ENCODE measurements around the gene ZNF341.
"Not testable (repeated sequence)": the region's sequence is repeated elsewhere in the genome, so short reads cannot be mapped to it uniquely, and the experiment has no call there.

Gene ZNF341

DNA sequence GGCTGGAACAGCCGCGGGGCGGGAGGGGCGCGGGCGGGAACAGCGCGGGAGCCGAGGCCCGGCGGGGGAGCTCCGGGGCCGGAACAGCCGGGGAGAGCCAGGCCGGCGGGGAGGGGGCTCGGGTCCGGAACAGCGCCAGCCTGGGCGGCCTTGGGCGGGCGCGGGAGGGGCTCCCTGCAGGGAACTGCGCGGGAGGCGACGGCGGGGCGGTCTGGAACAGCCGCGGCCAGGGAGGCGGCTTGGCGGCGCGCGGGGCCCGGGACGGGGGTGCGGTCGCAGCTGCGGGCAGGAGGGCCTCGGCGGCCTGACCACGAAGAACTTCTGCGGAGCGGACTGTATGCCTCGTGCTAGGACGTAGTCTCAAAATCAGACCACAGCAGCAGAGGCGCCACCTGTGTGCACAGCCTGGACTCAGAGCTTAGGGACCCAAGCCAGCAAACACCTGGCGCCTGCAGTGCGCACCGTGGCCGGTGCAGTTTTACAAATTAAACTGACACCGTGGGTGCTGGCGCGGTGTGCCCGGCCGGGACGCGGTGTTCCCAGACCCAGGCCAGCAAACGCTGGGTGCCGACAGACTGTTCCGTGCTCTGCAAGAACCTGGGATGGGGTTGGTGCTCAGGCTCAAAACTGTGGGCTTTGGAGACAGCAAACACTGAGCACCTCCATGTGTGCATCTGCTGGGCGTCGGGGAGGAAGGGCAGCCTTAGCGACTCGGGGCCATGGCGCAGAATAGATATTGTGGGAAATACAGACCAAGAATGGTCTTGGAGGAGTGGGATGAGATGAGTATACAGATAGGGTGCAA lies 572 bp downstream of the ZNF341 start:
- peak; percentile 93 for DNase-seq

DNA sequence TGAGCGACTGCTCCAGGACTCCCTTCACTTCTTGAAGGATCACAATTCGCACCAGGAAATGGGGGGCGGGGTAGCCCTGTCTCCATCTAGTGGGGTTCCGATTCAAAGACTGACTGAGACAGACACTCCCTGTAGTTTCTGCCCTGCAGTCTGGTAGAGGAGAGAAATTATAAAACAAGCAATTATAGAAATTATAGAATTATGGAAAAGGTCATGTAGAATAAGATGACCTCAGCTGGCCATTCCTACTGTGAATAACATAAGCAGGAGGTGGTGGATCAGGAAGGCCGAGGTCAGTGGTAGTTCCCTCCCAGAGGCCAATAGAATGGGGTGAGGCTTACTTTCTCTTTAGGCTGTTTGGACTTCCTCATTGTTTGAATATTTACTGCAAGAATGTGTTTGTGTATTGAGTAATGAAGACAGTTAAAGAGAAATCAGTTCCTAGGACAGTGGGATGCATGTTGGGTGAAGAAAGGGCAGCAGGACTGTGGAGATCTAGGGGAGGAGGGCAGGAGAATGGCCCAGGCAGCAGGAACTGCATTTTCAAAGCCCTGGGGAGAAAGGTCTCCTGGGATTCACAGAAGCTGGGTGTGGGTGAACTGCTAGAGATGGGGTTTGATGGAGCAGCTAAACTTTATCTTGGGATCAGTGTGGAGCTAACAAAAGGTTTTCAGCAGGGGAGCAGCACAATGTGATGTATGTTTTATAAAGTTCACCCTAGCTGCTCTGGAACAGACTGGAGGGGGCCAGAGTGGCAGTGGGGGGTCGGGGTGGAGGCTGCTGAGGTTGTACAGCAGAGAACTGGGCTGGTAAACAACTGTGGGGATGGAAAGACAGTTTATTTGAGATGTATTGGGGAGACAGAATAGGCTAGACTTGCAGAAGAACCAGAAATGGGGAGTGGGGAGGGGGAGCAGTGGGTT lies 2.1 kb downstream of the ZNF341 start:
- peak; percentile 38 for DNase-seq

DNA sequence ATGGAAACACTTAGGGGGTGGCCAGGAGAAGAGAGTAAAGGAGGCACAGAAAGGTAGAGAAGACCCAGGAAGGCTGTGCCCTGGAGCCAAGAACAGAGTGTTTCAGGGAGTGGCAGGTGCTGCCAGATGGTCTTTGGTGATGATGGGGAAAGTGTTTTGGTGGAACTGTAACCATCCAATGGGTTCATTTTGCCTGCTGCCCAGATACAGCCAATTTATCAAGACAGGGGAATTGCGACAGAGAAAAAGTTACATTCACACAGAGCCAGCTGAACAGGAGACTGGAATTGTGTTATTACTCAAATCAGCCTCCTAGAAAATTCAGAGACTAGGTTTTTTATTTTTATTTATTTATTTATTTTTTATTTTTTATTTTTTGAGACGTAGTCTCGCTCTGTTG lies 5.2 kb downstream of the ZNF341 start:
- DNase-seq, result no peak

DNA sequence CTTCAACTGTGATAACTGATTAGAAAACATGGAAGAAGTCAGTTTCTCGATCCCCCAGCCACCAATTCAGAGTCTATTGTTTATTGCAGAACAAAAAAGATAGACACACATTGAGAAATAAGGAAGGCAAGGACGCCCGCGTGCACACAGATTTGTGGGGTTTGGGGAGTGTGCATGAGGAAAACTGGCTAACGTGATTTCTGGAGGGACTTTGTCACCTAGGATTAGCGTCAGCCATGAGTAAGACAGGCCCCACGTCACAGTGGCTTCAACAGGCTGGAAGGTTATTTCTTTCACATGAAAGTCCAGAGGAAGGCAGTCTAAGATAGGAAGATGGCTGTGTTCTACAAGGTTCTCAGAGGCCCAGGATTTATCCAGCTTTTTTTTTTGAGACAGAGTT lies 7.7 kb downstream of the ZNF341 start:
- no peak for DNase-seq

DNA sequence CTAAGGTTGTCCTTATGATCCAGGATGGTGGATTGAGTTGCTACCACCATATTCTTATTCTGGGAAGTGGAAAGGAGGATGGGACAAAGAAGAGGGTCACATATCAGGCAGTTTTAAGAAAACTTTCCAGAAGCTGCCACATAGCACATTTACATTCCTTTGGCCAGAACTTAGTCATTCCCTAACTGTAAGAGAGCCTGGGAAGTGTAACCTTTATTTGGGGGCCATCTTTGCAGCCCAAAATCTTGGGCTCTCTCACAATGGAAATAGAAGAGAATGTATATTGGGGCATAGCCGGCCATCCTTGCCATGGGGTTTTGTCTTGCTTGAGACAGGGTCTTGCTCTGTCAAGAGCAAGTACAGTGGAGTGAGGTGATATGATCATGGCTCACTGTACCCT lies 8.4 kb downstream of the ZNF341 start:
- DNase-seq, result no peak

DNA sequence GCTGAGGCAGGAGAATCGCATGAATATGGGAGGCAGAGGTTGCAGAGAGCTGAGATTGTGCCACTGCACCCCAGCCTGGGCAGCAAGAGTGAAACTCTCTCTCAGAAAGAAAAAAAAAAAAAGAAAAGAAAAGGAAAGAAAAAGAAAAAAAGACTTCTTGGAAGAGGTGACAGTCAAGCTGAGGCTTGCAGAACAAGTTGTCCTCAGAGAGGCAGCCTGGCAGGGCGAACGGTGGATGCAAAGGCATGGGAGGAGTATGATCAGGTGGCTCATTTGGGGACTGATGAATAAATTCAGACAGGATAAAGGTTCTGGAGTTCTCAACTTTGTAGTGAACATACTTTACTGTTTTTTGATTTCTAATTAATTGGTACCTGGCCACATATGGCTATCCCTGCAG lies 12.4 kb downstream of the ZNF341 start:
- no peak for DNase-seq

DNA sequence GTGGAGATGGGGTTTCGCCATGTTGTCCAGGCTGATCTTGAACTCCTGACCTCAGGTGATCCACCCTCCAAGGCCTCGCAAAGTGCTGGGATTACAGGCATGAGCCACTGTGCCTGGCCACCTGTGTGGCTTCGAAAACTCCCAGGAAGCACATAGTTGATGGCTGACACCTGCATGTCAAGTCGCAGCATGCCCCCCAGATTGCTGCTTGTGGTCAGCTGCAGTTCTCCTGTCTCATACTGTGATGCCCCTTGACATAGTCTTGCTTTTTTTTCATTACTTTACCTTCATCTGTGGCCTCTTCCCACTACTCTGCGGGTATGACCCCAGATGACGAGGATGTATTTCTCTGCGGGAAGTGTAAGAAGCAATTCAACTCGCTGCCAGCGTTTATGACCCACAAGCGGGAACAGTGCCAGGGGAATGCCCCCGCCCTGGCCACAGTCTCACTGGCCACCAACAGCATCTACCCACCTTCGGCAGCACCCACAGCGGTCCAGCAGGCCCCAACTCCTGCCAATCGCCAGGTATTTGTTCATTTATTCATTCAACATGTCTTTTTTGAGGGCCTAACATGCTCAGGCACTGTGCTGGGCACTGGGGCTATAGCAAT lies 13.1 kb downstream of the ZNF341 start:
- no peak for DNase-seq

DNA sequence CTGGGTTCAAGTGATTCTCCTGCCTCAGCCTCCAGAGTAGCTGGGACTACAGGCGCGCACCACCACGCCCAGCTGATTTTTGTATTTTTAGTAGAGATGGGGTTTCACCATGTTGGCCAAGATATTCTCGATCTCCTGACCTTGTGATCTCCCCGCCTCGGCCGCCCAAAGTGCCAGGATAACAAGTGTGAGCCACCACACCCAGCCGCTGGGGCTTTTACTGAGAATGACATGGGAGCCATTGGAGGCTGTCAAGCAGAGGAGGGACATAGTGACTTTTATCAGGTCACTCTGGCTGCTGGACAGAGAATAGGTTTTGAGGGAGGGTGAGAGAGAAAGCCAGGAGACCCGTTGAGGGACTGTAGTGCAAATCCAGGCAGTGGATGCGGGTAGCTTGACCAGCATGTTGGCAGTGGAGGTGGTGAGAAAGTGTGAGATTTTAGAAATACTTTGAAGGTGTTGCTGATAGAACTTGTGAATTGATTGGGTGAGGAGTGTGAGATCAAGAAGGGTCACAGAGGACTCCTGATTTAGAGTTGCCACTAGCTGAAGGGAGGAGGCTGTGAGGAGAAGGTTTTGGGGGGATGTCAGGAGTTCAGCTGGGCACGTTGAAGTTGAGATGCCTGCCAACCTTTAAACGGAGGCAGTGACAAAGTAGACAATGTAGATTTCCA lies 14.7 kb downstream of the ZNF341 start:
- no peak for DNase-seq

DNA sequence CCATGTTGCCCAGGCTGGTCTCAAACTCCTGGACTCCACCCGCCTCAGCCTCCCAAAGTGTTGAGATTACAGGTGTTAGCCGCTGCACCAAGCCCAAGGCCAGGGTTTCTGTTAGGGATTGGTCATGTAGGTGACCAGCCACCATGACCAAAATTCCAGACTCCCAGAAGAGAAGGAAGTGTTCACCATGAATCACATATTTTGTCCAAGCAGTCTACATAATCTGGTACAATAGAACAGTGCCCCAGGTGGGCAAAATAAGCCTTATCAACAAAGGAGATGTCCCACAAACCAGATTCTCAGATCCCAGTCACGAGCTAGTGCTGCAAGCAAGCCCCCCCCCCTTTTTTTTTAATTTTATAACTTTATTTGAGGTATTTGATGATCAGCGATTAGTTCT lies 20.0 kb downstream of the ZNF341 start:
- DNase-seq, result no peak

DNA sequence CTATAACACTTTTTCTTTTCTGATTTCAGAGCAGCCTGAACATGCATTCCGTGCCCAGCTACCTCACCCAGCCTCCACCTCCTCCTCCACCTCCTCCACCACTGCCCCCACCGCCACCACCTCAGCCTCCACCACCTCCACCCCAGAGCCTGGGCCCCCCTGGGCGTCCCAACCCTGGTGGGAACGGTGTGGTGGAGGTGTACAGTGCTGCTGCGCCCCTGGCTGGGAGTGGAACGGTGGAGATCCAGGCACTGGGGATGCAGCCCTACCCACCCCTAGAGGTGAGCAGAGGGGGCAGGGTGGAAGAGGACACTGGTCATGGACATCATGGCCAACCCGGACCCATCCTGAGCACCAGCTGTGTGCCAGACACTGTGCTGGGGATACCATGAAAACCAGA lies 21.3 kb downstream of the ZNF341 start:
- DNase-seq, result no peak

DNA sequence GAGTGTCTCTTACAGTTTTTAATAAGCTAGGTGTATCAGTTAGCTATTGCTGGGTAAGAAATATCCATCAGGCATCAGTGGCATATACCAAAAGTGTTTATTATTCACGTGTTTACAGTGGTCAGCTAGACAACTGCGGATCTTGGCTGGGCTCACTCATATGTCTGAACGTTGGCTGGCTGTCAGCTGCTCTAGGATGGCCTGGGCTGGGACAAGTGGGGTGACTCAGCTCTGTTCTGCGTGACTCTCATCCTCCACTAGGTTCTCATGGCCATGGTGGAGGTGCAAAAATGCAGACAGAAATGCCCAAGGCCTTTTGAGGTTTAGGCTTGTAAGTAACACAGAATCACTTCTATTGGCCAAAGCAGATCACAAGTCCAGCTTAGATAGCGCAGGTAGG lies 22.0 kb downstream of the ZNF341 start:
- no peak for DNase-seq

DNA sequence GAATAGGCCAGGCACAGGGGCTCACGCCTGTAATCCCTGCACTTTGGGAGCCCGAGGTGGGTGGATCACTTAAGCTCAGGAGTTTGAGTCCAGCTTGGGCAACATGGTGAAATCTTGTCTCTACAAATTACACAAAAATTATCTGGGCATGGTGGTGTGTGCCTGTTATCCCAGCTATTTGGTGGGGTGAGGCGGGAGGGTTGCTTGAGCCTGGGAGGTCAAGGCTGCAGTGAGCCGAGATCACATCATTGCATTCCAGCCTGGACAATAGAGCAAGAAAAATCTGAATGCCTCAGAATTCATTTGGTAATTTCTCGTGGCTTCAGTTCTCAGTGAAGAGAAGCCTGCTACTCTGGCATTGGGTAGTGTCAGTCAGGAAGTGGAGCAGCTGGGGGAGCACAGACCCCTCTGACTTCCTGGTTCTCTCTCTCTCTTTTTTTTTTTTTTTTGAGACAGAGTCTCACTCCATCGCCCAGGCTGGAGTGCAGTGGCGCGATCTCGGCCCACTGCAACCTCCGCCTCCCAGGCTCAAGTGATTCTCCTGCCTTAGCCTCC lies 24.2 kb downstream of the ZNF341 start:
- not testable (repeated sequence) for DNase-seq

DNA sequence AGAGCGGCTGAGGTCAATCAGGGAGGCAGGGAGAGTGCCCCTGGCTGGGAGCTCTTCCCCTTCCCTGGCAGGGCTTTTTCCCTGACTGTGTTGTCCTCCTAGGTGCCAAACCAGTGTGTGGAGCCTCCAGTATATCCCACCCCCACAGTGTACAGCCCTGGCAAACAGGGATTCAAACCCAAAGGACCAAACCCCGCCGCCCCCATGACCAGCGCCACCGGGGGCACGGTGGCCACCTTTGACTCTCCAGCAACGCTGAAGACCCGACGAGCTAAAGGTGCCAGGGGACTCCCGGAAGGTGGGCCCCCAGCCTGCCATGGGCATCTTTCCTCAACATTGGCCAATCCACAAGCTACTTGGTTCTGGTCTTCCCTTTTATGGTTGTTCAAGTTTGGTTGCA lies 25.2 kb downstream of the ZNF341 start:
- DNase-seq, result no peak

DNA sequence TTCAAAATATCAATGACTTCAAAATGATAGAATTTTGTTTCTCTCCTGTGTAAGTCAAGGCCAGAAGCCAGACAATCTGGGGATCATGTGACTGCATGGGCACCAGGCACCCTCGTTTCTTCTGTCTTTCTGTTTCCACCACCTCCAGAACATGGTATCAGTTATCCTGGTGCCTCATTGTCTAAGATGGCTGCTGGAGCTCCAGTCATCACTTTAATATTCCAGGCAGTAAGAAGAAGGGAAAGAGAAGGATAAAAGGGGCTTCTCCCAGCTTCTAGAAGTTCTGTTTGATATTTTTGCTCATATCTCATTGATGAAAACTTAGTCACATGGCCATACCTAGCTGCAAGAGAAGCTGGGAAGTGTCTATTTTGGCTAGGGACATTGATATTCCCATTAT lies 25.7 kb downstream of the ZNF341 start:
- no peak for DNase-seq

DNA sequence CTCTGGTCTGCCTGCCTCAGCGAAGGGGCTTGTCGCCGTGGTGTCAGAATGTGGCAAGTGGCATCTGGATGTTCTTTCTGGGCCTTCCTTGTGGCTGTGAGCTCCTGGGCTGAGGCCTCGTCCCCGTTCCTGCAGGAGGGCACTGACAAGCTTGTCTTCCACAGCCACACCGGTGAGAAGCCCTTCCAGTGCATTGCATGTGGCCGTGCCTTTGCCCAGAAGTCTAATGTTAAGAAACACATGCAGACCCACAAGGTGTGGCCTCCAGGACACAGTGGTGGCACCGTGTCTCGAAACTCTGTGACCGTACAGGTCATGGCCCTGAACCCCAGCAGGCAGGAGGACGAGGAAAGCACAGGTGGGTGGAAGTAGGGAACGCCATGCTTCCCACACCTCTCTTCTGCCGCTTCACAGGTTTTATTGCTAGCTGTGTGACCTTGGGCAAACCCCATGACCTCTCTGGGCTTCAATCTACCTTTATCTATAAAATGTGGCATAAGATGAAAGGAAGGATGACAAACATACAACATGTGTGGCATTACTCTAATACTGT lies 30.0 kb downstream of the ZNF341 start:
- no peak for DNase-seq

DNA sequence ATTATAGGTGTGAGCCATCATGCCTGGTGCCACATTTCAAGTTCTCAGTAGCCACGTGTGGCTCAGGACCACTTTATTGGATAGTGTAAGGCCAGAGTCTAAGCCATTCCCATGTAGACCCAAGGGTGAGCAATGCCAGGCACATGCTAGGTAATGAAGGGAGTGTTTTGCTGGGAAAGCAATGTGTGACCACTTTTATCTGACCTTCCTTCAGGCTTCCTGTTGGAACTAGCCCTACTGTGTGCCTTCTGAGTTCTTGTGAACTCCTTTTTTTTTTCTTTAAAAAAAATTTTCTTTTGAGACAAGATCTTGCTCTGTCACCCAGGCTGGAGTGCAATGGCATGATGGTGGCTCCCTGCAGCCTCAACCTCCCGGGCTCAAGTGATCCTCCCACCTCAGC lies 33.3 kb downstream of the ZNF341 start:
- no peak for DNase-seq

DNA sequence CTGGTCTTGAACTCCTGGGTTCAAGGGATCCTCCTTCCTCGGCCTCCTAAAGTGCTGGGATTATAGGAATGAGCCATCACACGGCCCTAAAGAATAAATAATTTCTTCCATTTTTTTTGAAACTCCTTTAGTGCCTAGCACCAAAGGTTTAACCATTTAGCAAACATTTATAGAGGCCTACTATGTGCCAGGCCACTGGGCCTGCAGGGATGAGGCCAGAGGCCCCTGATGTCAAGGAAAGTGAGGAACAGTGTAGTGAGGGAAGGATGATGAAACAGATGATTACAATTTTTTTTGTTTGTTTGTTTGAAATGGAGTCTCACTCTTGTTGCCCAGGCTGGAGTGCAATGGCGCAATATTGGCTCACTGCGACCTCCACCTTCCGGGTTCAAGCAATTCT lies 33.8 kb downstream of the ZNF341 start:
- no peak for DNase-seq

DNA sequence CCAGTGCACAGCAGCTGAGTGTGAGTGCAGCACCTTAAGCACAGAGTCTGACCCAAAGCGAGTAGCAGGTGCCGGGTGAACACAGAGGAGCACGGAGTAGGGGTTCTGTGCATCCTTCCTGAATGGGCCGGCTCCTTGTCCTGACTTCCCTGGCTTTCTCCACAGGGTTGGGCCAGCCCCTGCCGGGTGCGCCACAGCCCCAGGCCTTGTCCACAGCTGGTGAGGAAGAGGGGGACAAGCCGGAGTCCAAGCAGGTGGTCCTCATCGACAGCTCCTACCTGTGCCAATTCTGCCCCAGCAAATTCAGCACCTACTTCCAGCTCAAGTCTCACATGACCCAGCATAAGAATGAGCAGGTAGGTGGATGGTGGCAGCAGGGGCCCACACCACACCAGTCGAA lies 34.9 kb downstream of the ZNF341 start:
- no peak for DNase-seq

DNA sequence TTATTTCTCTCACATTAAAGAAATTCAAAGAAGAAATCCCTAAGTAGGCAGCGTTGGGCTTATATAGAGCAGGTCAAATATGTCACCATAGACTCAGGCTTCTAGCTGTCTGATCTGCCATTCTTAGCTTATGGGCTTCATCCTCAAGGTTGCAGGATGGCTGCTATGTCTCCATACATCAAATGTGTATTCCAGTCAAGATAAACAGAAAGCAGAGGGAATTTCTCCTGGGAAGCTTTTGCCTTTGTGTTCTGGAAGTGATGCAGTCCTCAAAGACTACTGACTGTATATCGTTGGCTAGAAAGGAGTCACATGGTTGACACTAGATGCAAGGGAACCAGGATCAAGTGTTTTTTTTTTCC lies 36.0 kb downstream of the ZNF341 start:
- DNase-seq, result no peak

DNA sequence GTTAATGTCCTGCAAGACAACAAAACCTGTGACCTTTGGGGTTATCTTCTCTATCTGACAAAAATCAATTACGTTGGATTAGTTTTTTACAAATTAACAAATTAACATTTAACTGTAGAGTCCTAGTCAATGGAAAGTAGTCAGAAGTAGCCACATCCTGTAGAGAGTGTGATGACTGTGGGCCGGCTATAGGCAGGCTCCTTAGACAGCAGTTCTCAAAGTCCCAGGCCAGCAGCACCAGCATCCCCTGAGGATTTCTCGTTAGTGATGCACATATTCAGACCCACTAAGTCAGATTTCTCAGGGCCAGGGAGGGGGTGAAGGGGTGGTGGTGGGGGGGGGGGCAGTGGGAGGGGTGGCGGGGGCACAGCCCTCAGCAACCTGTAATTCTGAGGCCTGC lies 37.2 kb downstream of the ZNF341 start:
- no peak for DNase-seq

DNA sequence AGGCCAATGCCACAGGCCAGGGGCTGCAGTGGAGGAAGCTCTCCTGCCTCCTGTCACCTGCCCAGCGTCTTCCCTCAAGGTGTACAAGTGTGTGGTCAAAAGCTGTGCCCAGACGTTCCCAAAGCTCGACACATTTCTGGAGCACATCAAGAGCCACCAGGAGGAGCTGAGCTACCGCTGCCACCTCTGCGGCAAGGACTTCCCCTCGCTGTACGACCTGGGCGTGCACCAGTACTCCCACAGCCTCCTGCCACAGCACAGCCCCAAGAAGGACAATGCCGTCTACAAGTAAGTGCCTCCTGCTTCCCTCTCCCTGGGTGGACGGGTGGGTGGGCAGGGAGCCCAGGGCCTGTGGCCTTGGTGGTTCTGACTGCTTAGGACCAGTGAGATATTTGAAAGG lies 38.2 kb downstream of the ZNF341 start:
- DNase-seq, result no peak

DNA sequence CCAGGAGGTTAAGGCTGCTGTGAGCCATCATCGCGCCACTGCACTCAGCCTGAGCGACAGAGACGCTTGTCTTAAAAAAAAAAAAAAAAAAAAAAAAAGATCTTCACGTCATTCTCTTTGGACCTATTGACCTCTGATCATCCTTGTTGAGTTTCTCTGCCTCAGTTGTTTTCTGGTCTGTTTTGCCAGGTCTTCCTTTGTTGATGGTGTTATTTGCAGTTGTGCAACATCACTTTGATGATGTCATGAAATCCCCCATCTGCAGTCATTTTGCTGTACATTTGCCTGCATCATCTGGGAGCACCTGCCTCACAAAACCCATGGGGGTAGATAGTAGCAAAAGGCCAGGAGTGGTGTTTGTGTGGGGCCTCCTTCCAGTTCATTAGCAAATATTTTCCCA lies 40.1 kb downstream of the ZNF341 start:
- no peak for DNase-seq

DNA sequence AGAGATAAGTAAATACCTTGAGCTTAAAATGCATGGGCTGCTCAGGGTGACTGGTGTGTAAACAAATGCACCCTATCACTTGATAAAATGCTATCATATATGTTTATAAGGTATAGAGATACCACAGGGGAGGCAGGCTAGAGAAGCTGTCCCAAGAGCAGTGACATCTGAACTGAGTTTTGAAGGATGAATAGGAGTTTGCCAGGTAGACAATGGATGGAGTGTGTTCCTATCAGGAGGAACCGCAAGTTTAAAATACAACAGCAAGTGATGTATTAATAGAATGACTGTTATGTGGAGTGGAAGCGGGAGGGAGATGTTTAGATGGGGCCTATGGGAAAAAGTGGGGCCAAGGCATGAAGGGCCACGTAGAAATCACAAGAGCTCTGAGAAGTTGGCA lies 40.6 kb downstream of the ZNF341 start:
- no peak for DNase-seq
